Vagina (tissue), 2 donors: ENCODE results near the gene GLB1L2. TPM values are rescaled to one million over a fixed set of nuclear protein-coding genes. Genes with fewer than 3 reads are reported as not detected.
"Not testable (repeated sequence)": the region's sequence is repeated elsewhere in the genome, so short reads cannot be mapped to it uniquely, and the experiment has no call there.

ENCODE experiments used
- DNase-seq, 2 donors: peaks; one replicate each; pipeline ENCODE4 v3.0.0-alpha.2; 2017; ENCODE audit errors: extremely low spot score in 2 of 2
- H3K27ac ChIP-seq: fragments of 200-600 bp; sonication (generic); one replicate; pipeline ENCODE4 v1.5.1; 2019
- H3K27me3 ChIP-seq: fragments of 200-600 bp; sonication (generic); one replicate; pipeline ENCODE4 v1.5.1; 2019
- H3K36me3 ChIP-seq, 2 donors: fragments of 200-600 bp; sonication (generic); one replicate each; pipeline ENCODE4 v1.5.1; 2017 to 2019
- H3K4me1 ChIP-seq: fragments of 200-600 bp; sonication (generic); one replicate; pipeline ENCODE4 v1.5.1; 2019
- H3K4me3 ChIP-seq, 2 donors: fragments of 200-600 bp; sonication (generic); 1 replicate in 1 of 2; 2 replicates in 1 of 2; pipeline ENCODE4 v1.5.1; 2016 to 2019
- H3K9me3 ChIP-seq: fragments of 200-600 bp; sonication (generic); one replicate; pipeline ENCODE4 v1.5.1; 2019
- POLR2A ChIP-seq, 2 donors: fragments of 450-650 bp; IDR thresholded peaks; one replicate each; pipeline ENCODE4 v1.6.1; 2017; ENCODE audit warnings: antibody characterized with exemption in 2 of 2, mild to moderate bottlenecking in 2 of 2, moderate library complexity in 2 of 2
- POLR2AphosphoS5 ChIP-seq, 2 donors: sonication (generic); formaldehyde crosslinking; IDR thresholded peaks; one replicate each; pipeline ENCODE4 v1.9.0; 2017; ENCODE audit warnings: antibody characterized with exemption in 2 of 2, mild to moderate bottlenecking in 2 of 2, low read depth in 1 of 2; ENCODE audit not compliant: insufficient read depth in 1 of 2
- intact Hi-C: fragments of 100-400 bp; cut with DNase I; formaldehyde crosslinking; loops from one replicate; pipeline ENCODE4 v1.15.1; 2023
- total RNA-seq: library from RNA; depleted of rRNA; stranded (reverse); fragments of >200 nt; gene quantifications from one replicate; pipeline ENCODE4 v1.2.3, GENCODE V29; 2016
- TF ChIP-seq, protein P1 (sequence below), 3 experiments: fragments of 450-650 bp in 2 of 3; fragments of 200-600 bp in 1 of 3; sonication (generic) in 1 of 3; IDR thresholded peaks; one replicate each; pipeline ENCODE4 v1.5.1; 2017 to 2019; ENCODE audit warnings: antibody characterized with exemption in 3 of 3, mild to moderate bottlenecking in 2 of 3, moderate library complexity in 2 of 3

GLB1L2 gene
- total RNA-seq, 1 donor from 2014 or later: 2.0 TPM

DNA sequence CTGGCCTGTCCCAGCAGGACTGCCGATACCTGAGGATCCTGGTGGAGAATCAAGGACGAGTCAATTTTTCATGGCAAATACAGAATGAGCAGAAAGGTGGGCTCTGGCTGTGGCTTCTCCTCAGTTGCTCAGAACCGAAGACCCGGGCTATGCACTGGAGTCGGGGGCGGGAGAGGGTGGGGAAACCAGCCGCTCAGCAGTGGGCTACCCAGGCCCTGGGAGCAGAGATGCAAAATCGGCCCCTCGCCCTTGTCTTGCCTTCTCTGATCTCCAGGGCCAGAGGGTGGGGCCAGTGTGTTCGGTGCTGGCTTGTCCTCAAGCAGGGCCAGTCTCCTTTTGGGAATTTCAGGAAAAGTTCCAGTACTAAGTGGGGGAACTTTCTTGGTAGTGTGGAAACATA is 18.4 kb upstream of the GLB1L2 start:
- H3K9me3 ChIP-seq: no peaks in the 10 kb centered on the region
- TF ChIP-seq POLR2AphosphoS5 (IDR thresholded peaks at IDR 0.05; ENCODE audit: insufficient read depth in 1 of 2, low read depth in 1 of 2) (no peak), POLR2A (IDR thresholded peaks at IDR 0.05) (no peak)
- TF ChIP-seq, protein P1, sequence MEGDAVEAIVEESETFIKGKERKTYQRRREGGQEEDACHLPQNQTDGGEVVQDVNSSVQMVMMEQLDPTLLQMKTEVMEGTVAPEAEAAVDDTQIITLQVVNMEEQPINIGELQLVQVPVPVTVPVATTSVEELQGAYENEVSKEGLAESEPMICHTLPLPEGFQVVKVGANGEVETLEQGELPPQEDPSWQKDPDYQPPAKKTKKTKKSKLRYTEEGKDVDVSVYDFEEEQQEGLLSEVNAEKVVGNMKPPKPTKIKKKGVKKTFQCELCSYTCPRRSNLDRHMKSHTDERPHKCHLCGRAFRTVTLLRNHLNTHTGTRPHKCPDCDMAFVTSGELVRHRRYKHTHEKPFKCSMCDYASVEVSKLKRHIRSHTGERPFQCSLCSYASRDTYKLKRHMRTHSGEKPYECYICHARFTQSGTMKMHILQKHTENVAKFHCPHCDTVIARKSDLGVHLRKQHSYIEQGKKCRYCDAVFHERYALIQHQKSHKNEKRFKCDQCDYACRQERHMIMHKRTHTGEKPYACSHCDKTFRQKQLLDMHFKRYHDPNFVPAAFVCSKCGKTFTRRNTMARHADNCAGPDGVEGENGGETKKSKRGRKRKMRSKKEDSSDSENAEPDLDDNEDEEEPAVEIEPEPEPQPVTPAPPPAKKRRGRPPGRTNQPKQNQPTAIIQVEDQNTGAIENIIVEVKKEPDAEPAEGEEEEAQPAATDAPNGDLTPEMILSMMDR (IDR thresholded peaks at IDR 0.05): no peak
- intact Hi-C loops: no loop called here
- H3K4me3 ChIP-seq: no peak overlapping the region
- H3K4me1 ChIP-seq: no peaks in the 10 kb centered on the region
- no peaks in the 10 kb centered on the region for H3K36me3 ChIP-seq
- H3K27me3 ChIP-seq: no peaks in the 10 kb centered on the region
- no peak overlapping the region for H3K27ac ChIP-seq
- DNase-seq: no peak

DNA sequence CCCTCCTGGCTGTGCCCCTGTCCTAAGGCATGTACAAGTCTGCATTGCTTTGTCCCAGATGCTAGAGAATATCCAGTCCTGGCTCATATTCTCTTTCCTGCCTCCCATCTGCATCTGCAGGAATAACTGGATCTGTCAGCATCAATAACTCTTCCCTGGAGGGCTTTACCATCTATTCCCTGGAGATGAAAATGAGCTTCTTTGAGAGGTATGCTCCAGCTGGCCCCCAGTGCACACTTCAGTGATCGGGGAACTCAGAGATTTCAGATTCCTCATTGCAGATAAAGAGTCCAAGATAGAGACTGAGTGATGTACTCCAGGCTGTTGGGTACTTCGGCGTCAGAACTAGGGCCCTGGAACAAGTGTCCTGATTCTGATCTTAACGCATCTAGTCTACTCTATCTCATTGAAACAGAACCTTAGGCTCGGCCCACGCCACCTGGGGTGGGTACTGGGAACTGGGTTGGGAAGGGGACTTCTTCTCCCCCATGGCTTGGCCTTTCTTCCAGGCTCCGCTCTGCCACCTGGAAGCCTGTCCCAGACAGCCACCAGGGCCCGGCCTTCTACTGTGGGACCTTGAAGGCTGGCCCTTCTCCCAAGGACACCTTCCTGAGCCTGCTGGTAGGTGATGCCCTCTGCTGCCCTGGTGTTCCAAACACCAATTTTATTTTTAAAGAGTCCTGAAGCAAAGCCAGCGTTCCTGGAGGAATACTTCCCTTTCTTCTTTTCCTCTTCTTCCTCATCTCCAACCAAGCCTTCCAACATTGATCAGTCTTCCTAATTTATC is 17.8 kb upstream of the GLB1L2 start:
- Histone ChIP-seq H3K4me1 (no peaks in the 10 kb centered on the region), H3K27ac (no peak overlapping the region), H3K36me3 (no peaks in the 10 kb centered on the region), H3K9me3 (no peaks in the 10 kb centered on the region), H3K27me3 (no peaks in the 10 kb centered on the region), H3K4me3 (no peak overlapping the region)
- DNase-seq: no peak
- intact Hi-C loops: no loop called here
- TF ChIP-seq POLR2A (IDR thresholded peaks at IDR 0.05): no peak
- TF ChIP-seq, protein P1 (IDR thresholded peaks at IDR 0.05): no peak
- no peak for TF ChIP-seq POLR2AphosphoS5 (IDR thresholded peaks at IDR 0.05; ENCODE audit: insufficient read depth in 1 of 2, low read depth in 1 of 2)

DNA sequence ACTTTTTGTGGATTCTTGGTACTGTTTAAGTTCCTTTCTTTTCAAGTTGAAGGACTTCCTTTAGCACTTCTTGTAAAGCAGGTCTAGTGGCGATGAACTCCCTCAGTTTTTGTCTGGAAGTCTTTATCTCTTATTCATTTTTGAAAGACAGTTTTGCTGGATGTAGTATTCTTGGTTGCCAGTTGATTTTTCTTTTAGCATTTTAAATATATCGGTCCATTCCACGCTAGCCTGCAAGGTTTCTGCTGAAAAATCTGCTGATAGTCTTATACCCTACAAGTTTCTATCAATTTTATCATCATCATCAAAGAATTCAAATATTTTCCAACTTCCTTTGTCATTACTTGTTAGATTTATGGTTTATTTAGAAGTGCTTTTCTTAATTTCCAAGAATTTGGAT is 14.7 kb upstream of the GLB1L2 start:
- no peaks in the 10 kb centered on the region for H3K36me3 ChIP-seq
- no peaks in the 10 kb centered on the region for H3K9me3 ChIP-seq
- H3K27me3 ChIP-seq: no peaks in the 10 kb centered on the region
- DNase-seq: no peak
- no peak overlapping the region for H3K4me3 ChIP-seq
- no peaks in the 10 kb centered on the region for H3K4me1 ChIP-seq
- intact Hi-C loops: no loop called here
- TF ChIP-seq POLR2AphosphoS5 (IDR thresholded peaks at IDR 0.05; ENCODE audit: insufficient read depth in 1 of 2, low read depth in 1 of 2): no peak
- TF ChIP-seq, protein P1 (IDR thresholded peaks at IDR 0.05): no peak
- no peak for TF ChIP-seq POLR2A (IDR thresholded peaks at IDR 0.05)
- no peak overlapping the region for H3K27ac ChIP-seq

DNA sequence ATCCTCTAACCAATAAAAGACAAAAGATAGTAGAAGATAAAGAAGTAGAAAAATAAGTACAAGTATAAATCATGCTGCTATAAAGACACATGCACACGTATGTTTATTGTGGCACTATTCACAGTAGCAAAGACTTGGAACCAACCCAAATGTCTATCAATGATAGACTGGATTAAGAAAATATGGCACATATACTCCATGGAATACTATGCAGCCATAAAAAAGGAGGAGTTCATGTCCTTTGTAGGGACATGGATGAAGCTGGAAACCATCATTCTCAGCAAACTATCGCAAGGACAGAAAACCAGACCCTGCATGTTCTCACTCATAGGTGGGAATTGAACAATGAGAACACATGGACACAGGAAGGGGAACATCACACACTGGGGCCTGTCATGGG is 10.4 kb upstream of the GLB1L2 start:
- intact Hi-C loops, DNase-seq, H3K4me3 ChIP-seq, H3K9me3 ChIP-seq, H3K27ac ChIP-seq, H3K36me3 ChIP-seq, H3K27me3 ChIP-seq, H3K4me1 ChIP-seq: not testable (repeated sequence)

DNA sequence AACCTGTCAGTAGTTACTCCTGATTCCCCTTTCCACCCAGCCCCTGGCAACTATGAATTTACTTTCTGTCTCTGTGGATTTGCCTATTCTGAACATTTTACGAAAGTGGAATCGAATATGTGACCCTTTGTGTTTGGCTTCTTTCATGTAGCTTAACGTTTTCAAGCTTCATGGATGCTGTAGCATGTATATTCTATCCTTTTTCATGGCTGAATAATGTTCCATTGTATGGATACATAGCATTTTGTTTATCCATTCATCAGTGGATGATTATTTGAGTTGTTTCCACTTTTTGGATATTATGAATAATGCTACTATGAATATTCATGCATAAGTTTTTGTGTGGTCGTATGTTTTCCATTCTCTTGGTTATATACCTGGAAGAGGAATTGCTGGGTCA is 9.2 kb upstream of the GLB1L2 start:
- H3K4me1 ChIP-seq: no peaks in the 10 kb centered on the region
- TF ChIP-seq, protein P1 (IDR thresholded peaks at IDR 0.05): no peak
- no peak for TF ChIP-seq POLR2A (IDR thresholded peaks at IDR 0.05)
- TF ChIP-seq POLR2AphosphoS5 (IDR thresholded peaks at IDR 0.05; ENCODE audit: insufficient read depth in 1 of 2, low read depth in 1 of 2): no peak
- intact Hi-C loops: no loop called here

More for the DNA sequence above, 9.2 kb upstream of the GLB1L2 start:
- Histone ChIP-seq H3K27me3 (no peaks in the 10 kb centered on the region), H3K27ac (no peak overlapping the region), H3K4me3 (no peak overlapping the region), H3K36me3 (no peaks in the 10 kb centered on the region), H3K9me3 (no peaks in the 10 kb centered on the region)
- no peak for DNase-seq
